CD14-positive monocyte (primary cell): ENCODE data around the gene CACNA1G. TPM values are rescaled to one million over a fixed set of nuclear protein-coding genes. Genes with fewer than 3 reads are reported as not detected.

Experiments
- DNase-seq, 3 donors: peaks; one replicate each; pipeline ENCODE4 v3.0.0-alpha.2; 2011 to 2022
- H2AFZ ChIP-seq: 2 replicates; pipeline ENCODE4 v1.6.0; 2012; ENCODE audit warnings: mild to moderate bottlenecking, low read depth, low read length, inconsistent platforms; ENCODE audit not compliant: insufficient read depth, poor library complexity, severe bottlenecking
- H3K27ac ChIP-seq, 2 donors: 1 replicate in 1 of 2; 2 replicates in 1 of 2; pipeline ENCODE4 v1.5.1; 2012 to 2013; ENCODE audit warnings: low read length in 2 of 2, control low read depth in 1 of 2, inconsistent platforms in 1 of 2, low read depth in 1 of 2, mild to moderate bottlenecking in 1 of 2
- H3K27me3 ChIP-seq, 2 donors: one replicate each; pipeline versions ENCODE4 v1.6.0 to v1.6.1; 2011 to 2013; ENCODE audit warnings: low read length in 2 of 2; ENCODE audit not compliant: control insufficient read depth in 2 of 2, insufficient read depth in 2 of 2
- H3K36me3 ChIP-seq, 2 donors: replicated peaks in 1 of 2; 1 replicate in 1 of 2; 2 replicates in 1 of 2; pipeline versions ENCODE4 v1.5.1 to v1.6.1; 2012 to 2013; ENCODE audit warnings: low read length in 2 of 2, control low read depth in 1 of 2, inconsistent platforms in 1 of 2, mild to moderate bottlenecking in 1 of 2; ENCODE audit not compliant: insufficient read depth in 2 of 2, control insufficient read depth in 1 of 2
- H3K4me1 ChIP-seq, 2 donors: 1 replicate in 1 of 2; 2 replicates in 1 of 2; pipeline versions ENCODE4 v1.5.1 to v1.6.1; 2012 to 2013; ENCODE audit warnings: low read length in 2 of 2, control low read depth in 1 of 2, inconsistent platforms in 1 of 2, mild to moderate bottlenecking in 1 of 2, moderate library complexity in 1 of 2; ENCODE audit not compliant: insufficient read depth in 2 of 2, control insufficient read depth in 1 of 2
- H3K4me2 ChIP-seq: replicated peaks from 2 replicates; pipeline ENCODE3; 2012; ENCODE audit warnings: low read length, moderate library complexity, mild to moderate bottlenecking; ENCODE audit not compliant: poor library complexity, severe bottlenecking; ENCODE audit errors: extremely low read depth
- H3K4me3 ChIP-seq, 3 experiments: fragments of 200-600 bp in 1 of 3; sonication (generic) in 1 of 3; replicated peaks in 1 of 3; 1 replicate in 2 of 3; 2 replicates in 1 of 3; pipeline ENCODE4 v1.5.1; 2011 to 2013; ENCODE audit warnings: low read length in 3 of 3, mild to moderate bottlenecking in 3 of 3, control low read depth in 2 of 3, low read depth in 2 of 3, inconsistent platforms in 1 of 3, moderate library complexity in 1 of 3
- H3K79me2 ChIP-seq: 2 replicates; pipeline ENCODE4 v1.6.0; 2012; ENCODE audit warnings: mild to moderate bottlenecking, control low read depth, inconsistent platforms, low read length, moderate library complexity; ENCODE audit not compliant: insufficient read depth
- H3K9ac ChIP-seq: 2 replicates; pipeline ENCODE4 v1.6.0; 2017; ENCODE audit warnings: low read length, mild to moderate bottlenecking; ENCODE audit not compliant: insufficient read depth, poor library complexity, severe bottlenecking
- H3K9me3 ChIP-seq, 2 donors: replicated peaks in 1 of 2; 1 replicate in 1 of 2; 2 replicates in 1 of 2; pipeline versions ENCODE4 v1.5.1 to v1.6.1; 2012 to 2013; ENCODE audit warnings: low read length in 2 of 2, control low read depth in 1 of 2; ENCODE audit not compliant: control insufficient read depth in 1 of 2, insufficient read depth in 1 of 2
- H4K20me1 ChIP-seq: 2 replicates; pipeline ENCODE4 v1.6.0; 2012; ENCODE audit warnings: mild to moderate bottlenecking, low read length, control low read depth, moderate library complexity; ENCODE audit not compliant: insufficient read depth
- H3K27ac Mint-ChIP-seq, 7 donors: one replicate each; pipeline ENCODE4 v1.8.0; 2020; ENCODE audit warnings: mild to moderate bottlenecking in 7 of 7, mixed read lengths in 7 of 7, moderate library complexity in 6 of 7, inconsistent platforms in 2 of 7
- H3K27me3 Mint-ChIP-seq, 3 donors: one replicate each; pipeline ENCODE4 v1.8.0; 2021 to 2022; ENCODE audit warnings: low read depth in 3 of 3, mild to moderate bottlenecking in 3 of 3, mixed read lengths in 3 of 3, moderate library complexity in 3 of 3, inconsistent platforms in 1 of 3
- H3K36me3 Mint-ChIP-seq, 2 donors: one replicate each; pipeline ENCODE4 v1.8.0; 2020; ENCODE audit warnings: mixed read lengths in 2 of 2, inconsistent platforms in 1 of 2, mild to moderate bottlenecking in 1 of 2
- H3K4me1 Mint-ChIP-seq: one replicate; pipeline ENCODE4 v1.8.0; 2020; ENCODE audit warnings: mild to moderate bottlenecking, mixed read lengths
- H3K4me3 Mint-ChIP-seq, 2 donors: one replicate each; pipeline ENCODE4 v1.8.0; 2020; ENCODE audit warnings: mild to moderate bottlenecking in 2 of 2, mixed read lengths in 2 of 2, moderate library complexity in 1 of 2
- H3K9me3 Mint-ChIP-seq, 7 donors: one replicate each; pipeline ENCODE4 v1.8.0; 2020 to 2022; ENCODE audit warnings: mixed read lengths in 7 of 7, mild to moderate bottlenecking in 6 of 7, moderate library complexity in 6 of 7, inconsistent platforms in 2 of 7
- WGBS: methylation state at CpG from one replicate; pipeline ENCODE4 v1.1.5; 2013; ENCODE audit warnings: missing lambda C conversion rate; ENCODE audit not compliant: insufficient coverage; 5-methylcytosine and 5-hydroxymethylcytosine counted together
- intact Hi-C, 2 donors: fragments of 100-400 bp; cut with micrococcal nuclease; formaldehyde crosslinking; loops; one replicate each; pipeline versions ENCODE4 v1.15.0 to v1.15.1; 2023
- polyA plus RNA-seq, 3 donors: library from polyadenylated mRNA; depleted of rRNA in 1 of 3; unstranded in 2 of 3; stranded (reverse) in 1 of 3; fragments of 300-500 nt in 2 of 3; fragments of >200 nt in 1 of 3; fragmentation: Illumina TruSeq in 2 of 3; gene quantifications; 1 replicate in 2 of 3; 2 replicates in 1 of 3; pipeline ENCODE4 v1.2.3, GENCODE V29; 2012 to 2021
- TF ChIP-seq, protein P1 (sequence below): fragments of 200-600 bp; IDR thresholded peaks from one replicate; pipeline ENCODE4 v1.8.0; 2022; ENCODE audit warnings: antibody characterized with exemption, mild to moderate bottlenecking

Gene CACNA1G
- polyA plus RNA-seq, 3 donors: 0.03 TPM; not detected in 2

DNA sequence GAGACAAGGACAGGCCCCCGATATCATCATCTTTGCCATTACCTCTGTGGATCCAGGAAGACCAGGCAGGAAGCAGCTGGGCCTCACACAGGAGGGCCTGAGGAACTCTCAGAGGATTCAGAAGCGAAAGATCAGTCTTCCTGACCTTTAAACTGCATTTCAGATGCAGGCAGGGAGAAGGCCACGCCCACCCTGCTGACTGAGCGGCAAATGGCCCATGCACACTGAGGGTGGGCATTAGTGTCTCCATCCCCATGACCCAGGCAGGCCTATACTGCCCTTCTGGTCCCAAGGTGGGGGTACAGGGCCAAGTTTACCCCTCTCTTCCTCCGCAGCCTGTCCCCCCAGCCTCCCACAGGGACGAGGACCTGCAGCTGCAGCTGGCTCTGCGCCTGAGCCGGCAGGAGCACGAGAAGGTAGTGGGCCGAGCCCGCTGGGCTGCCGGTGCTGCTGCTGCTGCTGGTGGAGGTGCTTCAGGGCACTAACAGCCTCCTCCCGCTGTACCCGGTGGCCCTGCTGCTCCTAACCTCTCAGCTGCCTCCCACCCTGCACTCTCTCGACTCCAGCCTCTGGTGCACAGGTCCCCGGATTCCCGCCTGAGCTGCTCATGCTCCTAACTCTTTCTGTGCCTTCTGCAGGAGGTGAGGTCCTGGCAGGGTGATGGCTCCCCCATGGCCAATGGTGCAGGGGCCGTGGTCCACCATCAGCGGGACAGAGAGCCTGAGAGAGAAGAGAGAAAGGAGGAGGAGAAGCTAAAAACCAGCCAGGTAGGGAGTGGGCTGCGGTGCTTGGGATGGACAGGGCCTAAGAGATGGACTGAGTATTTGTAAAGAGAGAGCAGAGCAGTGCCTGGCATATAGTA lies 21.7 kb upstream of the CACNA1G start:
- no peak overlapping the region for H3K4me3 Mint-ChIP-seq
- H3K27me3 ChIP-seq: peaks cover 3 to 13% of the 10 kb centered on the region in 2 donors
- whole genome bisulfite sequencing: 92% methylated on average over 15 of the region's 20 CpGs

DNA sequence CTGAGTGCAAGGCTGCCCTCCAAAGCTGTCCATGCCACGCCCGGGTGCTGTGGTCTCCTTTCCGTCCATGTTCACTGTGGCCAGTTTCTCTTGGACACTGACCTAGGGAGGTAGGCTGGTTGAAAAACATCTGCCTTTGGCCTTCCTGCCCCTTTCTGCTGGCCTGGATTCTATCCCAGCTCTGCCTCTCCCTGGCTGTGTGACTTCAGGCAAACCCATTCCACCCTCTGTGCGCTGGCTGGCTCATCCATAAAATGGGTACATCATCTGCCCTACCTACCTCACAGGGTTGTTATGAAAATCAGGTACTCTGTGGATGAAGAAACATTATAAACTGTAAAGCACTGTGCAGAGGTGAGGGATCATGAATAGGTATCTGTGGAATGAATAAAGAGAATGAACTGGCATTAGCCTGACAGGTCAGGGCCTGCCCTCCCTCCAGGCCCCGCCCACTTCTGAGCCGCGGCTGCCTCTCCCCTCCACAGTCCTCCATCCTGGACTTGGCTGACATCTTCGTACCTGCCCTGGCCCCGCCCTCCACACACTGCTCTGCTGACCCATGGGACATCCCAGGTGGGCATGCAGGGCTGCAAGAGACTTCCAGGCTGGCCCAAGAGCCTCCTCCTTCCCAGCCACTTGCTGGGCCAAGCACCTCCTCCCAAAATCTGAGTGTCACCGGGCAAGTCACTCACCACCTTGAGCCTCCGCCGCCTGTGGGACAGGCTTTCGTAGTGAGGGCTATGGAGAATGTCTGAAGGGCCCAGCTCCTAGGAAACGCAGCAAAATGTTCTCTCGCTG lies 20.6 kb upstream of the CACNA1G start:
- Mint-ChIP-seq H3K27me3 (peaks cover 8 to 22% (median 16%) of the 10 kb centered on the region in 3 donors), H3K4me1 (peaks cover 22% of the 10 kb centered on the region), H3K36me3 (no peaks in the 10 kb centered on the region), H3K9me3 (no peaks in the 10 kb centered on the region), H3K27ac (peak overlapping the region in 2 of 7 donors; percentile 25 to 46), H3K4me3 (peak overlapping the region in 1 of 2 donors; percentile 31)
- peaks cover 0 to under 1% of the 10 kb centered on the region in 2 donors for H3K27me3 ChIP-seq
- H3K4me1 ChIP-seq: peaks cover 17 to 23% of the 10 kb centered on the region in 2 donors
- no peaks in the 10 kb centered on the region for H3K9me3 ChIP-seq
- DNase-seq: no peak
- no peaks in the 10 kb centered on the region for H4K20me1 ChIP-seq
- H3K4me2 ChIP-seq: no peak overlapping the region
- no peak overlapping the region for H3K4me3 ChIP-seq
- no peaks in the 10 kb centered on the region for H3K79me2 ChIP-seq
- no peak overlapping the region for H3K27ac ChIP-seq
- no peak overlapping the region for H3K9ac ChIP-seq
- 83% methylated on average over 10 of the region's 15 CpGs for WGBS
- TF ChIP-seq, protein P1, sequence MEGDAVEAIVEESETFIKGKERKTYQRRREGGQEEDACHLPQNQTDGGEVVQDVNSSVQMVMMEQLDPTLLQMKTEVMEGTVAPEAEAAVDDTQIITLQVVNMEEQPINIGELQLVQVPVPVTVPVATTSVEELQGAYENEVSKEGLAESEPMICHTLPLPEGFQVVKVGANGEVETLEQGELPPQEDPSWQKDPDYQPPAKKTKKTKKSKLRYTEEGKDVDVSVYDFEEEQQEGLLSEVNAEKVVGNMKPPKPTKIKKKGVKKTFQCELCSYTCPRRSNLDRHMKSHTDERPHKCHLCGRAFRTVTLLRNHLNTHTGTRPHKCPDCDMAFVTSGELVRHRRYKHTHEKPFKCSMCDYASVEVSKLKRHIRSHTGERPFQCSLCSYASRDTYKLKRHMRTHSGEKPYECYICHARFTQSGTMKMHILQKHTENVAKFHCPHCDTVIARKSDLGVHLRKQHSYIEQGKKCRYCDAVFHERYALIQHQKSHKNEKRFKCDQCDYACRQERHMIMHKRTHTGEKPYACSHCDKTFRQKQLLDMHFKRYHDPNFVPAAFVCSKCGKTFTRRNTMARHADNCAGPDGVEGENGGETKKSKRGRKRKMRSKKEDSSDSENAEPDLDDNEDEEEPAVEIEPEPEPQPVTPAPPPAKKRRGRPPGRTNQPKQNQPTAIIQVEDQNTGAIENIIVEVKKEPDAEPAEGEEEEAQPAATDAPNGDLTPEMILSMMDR: no peak
- no peaks in the 10 kb centered on the region for H3K36me3 ChIP-seq
- H2AFZ ChIP-seq: no peak overlapping the region
- intact Hi-C loops: loop anchor here (5.0 to 10.0 kb wide), 4 partner anchors 55 to 305 kb away; partner anchors contain the start of gene ANKRD40 (in 1 of the 2)

More for the DNA sequence above, 21.7 kb upstream of the CACNA1G start:
- no peak overlapping the region for H2AFZ ChIP-seq
- DNase-seq: no peak
- H3K4me3 ChIP-seq: no peak overlapping the region
- no peaks in the 10 kb centered on the region for H3K79me2 ChIP-seq
- H3K4me1 ChIP-seq: peaks cover 15 to 27% of the 10 kb centered on the region in 2 donors
- intact Hi-C loops: no loop called here
- Mint-ChIP-seq H3K36me3 (no peaks in the 10 kb centered on the region), H3K27ac (no peak overlapping the region), H3K27me3 (peaks cover 19 to 28% (median 20%) of the 10 kb centered on the region in 3 donors), H3K9me3 (peaks cover 0 to 3% (median 0%) of the 10 kb centered on the region in 7 donors), H3K4me1 (peaks cover 18% of the 10 kb centered on the region)
- H3K36me3 ChIP-seq: no peaks in the 10 kb centered on the region
- TF ChIP-seq, protein P1: no peak
- H3K27ac ChIP-seq: no peak overlapping the region
- H3K4me2 ChIP-seq: no peak overlapping the region
- H4K20me1 ChIP-seq: no peaks in the 10 kb centered on the region
- no peaks in the 10 kb centered on the region for H3K9me3 ChIP-seq
- H3K9ac ChIP-seq: no peak overlapping the region
